Measurements from ENCODE around the gene ACOXL. TPM values are rescaled to one million over a fixed set of nuclear protein-coding genes. Genes with fewer than 3 reads are reported as not detected.

Gene ACOXL
- total RNA-seq, 2 donors from 2014 or later: 11.7 to 12.3 TPM

DNA sequence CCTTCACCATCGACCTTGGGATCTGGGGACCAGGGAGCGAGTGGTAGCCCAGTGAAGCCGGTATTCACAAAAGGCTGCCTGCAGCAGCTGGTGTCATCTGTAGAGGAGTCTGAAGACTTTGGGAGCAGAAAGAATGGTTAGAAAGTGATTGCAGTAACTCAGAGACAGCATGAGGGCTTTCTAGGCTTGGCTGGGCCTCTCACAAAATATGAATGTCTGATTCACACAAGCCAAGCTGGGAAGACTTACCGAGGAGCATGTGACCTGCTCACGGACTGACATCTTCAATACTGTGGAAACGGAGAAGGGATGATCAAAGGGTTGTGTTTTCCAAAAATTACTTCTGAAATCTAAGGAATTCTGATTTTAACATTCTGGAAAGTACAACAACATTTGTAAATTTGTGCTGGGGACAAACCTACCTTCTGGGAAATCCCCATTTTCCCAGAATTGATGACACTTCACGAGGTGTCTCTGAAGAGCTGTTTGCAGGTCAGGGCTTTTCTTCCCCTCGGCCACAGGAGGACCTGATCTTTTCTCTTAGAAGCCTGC, 111.7 kb downstream of the ACOXL start:
- no peak overlapping the region for H3K27ac ChIP-seq (ENCODE audit: low read depth, low read length)
- Mint-ChIP-seq H3K9me3 (no peaks in the 10 kb centered on the region), H3K36me3 (ENCODE audit: low read depth) (peaks cover 5% of the 10 kb centered on the region), H3K4me1 (peaks cover 21% of the 10 kb centered on the region), H3K27me3 (ENCODE audit: insufficient read depth) (peaks cover 40% of the 10 kb centered on the region), H3K27ac (no peak overlapping the region), H3K4me3 (no peak overlapping the region)
- DNase-seq: no peak
- TF ChIP-seq, protein P1, sequence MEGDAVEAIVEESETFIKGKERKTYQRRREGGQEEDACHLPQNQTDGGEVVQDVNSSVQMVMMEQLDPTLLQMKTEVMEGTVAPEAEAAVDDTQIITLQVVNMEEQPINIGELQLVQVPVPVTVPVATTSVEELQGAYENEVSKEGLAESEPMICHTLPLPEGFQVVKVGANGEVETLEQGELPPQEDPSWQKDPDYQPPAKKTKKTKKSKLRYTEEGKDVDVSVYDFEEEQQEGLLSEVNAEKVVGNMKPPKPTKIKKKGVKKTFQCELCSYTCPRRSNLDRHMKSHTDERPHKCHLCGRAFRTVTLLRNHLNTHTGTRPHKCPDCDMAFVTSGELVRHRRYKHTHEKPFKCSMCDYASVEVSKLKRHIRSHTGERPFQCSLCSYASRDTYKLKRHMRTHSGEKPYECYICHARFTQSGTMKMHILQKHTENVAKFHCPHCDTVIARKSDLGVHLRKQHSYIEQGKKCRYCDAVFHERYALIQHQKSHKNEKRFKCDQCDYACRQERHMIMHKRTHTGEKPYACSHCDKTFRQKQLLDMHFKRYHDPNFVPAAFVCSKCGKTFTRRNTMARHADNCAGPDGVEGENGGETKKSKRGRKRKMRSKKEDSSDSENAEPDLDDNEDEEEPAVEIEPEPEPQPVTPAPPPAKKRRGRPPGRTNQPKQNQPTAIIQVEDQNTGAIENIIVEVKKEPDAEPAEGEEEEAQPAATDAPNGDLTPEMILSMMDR (conservative IDR thresholded peaks at IDR 0.05): no peak
- peaks cover 34% of the 10 kb centered on the region for H3K27me3 ChIP-seq (ENCODE audit: control insufficient read depth, insufficient read depth, low read length, poor library complexity, severe bottlenecking)
- WGBS, 2 experiments (ENCODE audit: insufficient coverage in 1 of 2, insufficient read length in 1 of 2): 91 to 95% methylated on average over 5 to 8 of the region's 8 CpGs
- no peak overlapping the region for H3K4me3 ChIP-seq (ENCODE audit: low read length)
- H3K36me3 ChIP-seq (ENCODE audit: control insufficient read depth, insufficient read depth, low read length): no peaks in the 10 kb centered on the region
- peaks cover 10% of the 10 kb centered on the region for H3K4me1 ChIP-seq (ENCODE audit: control insufficient read depth, insufficient read depth, low read length)
- H3K9ac ChIP-seq (ENCODE audit: extremely low read depth, low read length, poor library complexity, severe bottlenecking): no peak overlapping the region
- H3K9me3 ChIP-seq (ENCODE audit: control insufficient read depth, low read length): no peaks in the 10 kb centered on the region

DNA sequence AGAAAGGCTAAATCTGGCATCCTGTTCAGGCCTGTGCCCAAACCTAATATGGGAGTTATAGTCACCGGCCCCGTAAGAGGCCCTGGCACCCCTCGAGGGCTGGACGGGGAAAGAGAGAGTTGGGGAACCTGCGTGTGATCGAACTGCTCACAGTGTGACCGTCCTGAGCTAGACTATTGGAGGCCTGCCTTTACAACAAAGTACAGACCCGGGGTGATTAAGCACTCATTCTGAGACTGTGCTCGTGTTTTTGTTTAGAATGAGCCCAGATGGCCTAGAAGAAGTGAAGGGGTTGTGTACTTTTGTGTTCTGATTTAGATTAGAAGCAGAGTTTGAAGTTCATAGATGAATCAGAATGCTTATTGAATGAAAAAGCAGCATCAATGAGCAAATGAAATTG, 115.3 kb downstream of the ACOXL start:
- DNase-seq: no peak
- H3K36me3 Mint-ChIP-seq (ENCODE audit: low read depth): peaks cover 7% of the 10 kb centered on the region
- H3K27me3 Mint-ChIP-seq (ENCODE audit: insufficient read depth): peaks cover 35% of the 10 kb centered on the region
- H3K27ac ChIP-seq (ENCODE audit: low read depth, low read length): no peak overlapping the region
- H3K9me3 ChIP-seq (ENCODE audit: control insufficient read depth, low read length): no peaks in the 10 kb centered on the region
- 92 to 97% methylated on average over 9 of the region's 9 CpGs for WGBS, 2 experiments (ENCODE audit: insufficient coverage in 1 of 2, insufficient read length in 1 of 2)
- peaks cover 29% of the 10 kb centered on the region for H3K27me3 ChIP-seq (ENCODE audit: control insufficient read depth, insufficient read depth, low read length, poor library complexity, severe bottlenecking)
- TF ChIP-seq, protein P1 (conservative IDR thresholded peaks at IDR 0.05): no peak
- no peak overlapping the region for H3K4me3 Mint-ChIP-seq
- H3K36me3 ChIP-seq (ENCODE audit: control insufficient read depth, insufficient read depth, low read length): no peaks in the 10 kb centered on the region
- H3K27ac Mint-ChIP-seq: no peak overlapping the region
- H3K9ac ChIP-seq (ENCODE audit: extremely low read depth, low read length, poor library complexity, severe bottlenecking): no peak overlapping the region
- peaks cover 10% of the 10 kb centered on the region for H3K4me1 ChIP-seq (ENCODE audit: control insufficient read depth, insufficient read depth, low read length)
- no peak overlapping the region for H3K4me3 ChIP-seq (ENCODE audit: low read length)
- H3K4me1 Mint-ChIP-seq: peaks cover 13% of the 10 kb centered on the region
- H3K9me3 Mint-ChIP-seq: no peaks in the 10 kb centered on the region

- Histone ChIP-seq H3K4me1 (ENCODE audit: control insufficient read depth, insufficient read depth, low read length) (peaks cover 6% of the 10 kb centered on the region), H3K4me3 (ENCODE audit: low read length) (no peak overlapping the region), H3K9ac (ENCODE audit: extremely low read depth, low read length, poor library complexity, severe bottlenecking) (no peak overlapping the region), H3K9me3 (ENCODE audit: control insufficient read depth, low read length) (no peaks in the 10 kb centered on the region), H3K27ac (ENCODE audit: low read depth, low read length) (no peak overlapping the region), H3K36me3 (ENCODE audit: control insufficient read depth, insufficient read depth, low read length) (no peaks in the 10 kb centered on the region), H3K27me3 (ENCODE audit: control insufficient read depth, insufficient read depth, low read length, poor library complexity, severe bottlenecking) (peaks cover 29% of the 10 kb centered on the region)
- no peak for DNase-seq
- WGBS, 2 experiments (ENCODE audit: insufficient coverage in 1 of 2, insufficient read length in 1 of 2): 90 to 100% methylated on average over 1 to 2 of the region's 2 CpGs
- TF ChIP-seq, protein P1 (conservative IDR thresholded peaks at IDR 0.05): no peak
- H3K27ac Mint-ChIP-seq: no peak overlapping the region
- H3K9me3 Mint-ChIP-seq: no peaks in the 10 kb centered on the region
- H3K27me3 Mint-ChIP-seq (ENCODE audit: insufficient read depth): peaks cover 34% of the 10 kb centered on the region
- peaks cover 7% of the 10 kb centered on the region for H3K36me3 Mint-ChIP-seq (ENCODE audit: low read depth)
- no peak overlapping the region for H3K4me3 Mint-ChIP-seq
- peaks cover 10% of the 10 kb centered on the region for H3K4me1 Mint-ChIP-seq
Observed at GRCh38 chr2:110848071-110848470, 115.7 kb downstream of the ACOXL start.
